Natural killer cell treated with Interleukin-12 subunit alpha and Interleukin-12 subunit beta and Interleukin-15 and Interleukin-18, amount 100 ng/mL, for 72 hours (primary cell): ENCODE data around the gene TSKS. TPM values are rescaled to one million over a fixed set of nuclear protein-coding genes. Genes with fewer than 3 reads are reported as not detected.

Experiments
- ATAC-seq, 2 donors: fragments of 150-1000 bp; cut with Tn5 transposase in 1 of 2; sonication (Bioruptor Pico), chemical (Tn5 transposase) in 1 of 2; 2 replicates each; pipeline ENCODE4 v1.10.0; 2021
- DNase-seq: peaks from one replicate; pipeline ENCODE4 v3.0.0; 2022; ENCODE audit warnings: low spot score
- H3K27ac Mint-ChIP-seq, 2 donors: 1 replicate in 1 of 2; 2 replicates in 1 of 2; pipeline ENCODE4 v1.8.0; 2022; ENCODE audit warnings: mixed read lengths in 2 of 2, mild to moderate bottlenecking in 1 of 2, moderate library complexity in 1 of 2
- H3K27me3 Mint-ChIP-seq, 2 donors: 1 replicate in 1 of 2; 2 replicates in 1 of 2; pipeline ENCODE4 v1.8.0; 2022; ENCODE audit warnings: mixed read lengths in 2 of 2
- H3K36me3 Mint-ChIP-seq: one replicate; pipeline ENCODE4 v1.8.0; 2022; ENCODE audit warnings: mixed read lengths
- H3K4me1 Mint-ChIP-seq, 2 donors: 1 replicate in 1 of 2; 2 replicates in 1 of 2; pipeline ENCODE4 v1.8.0; 2022; ENCODE audit warnings: low read depth in 2 of 2, mixed read lengths in 2 of 2, mild to moderate bottlenecking in 1 of 2
- H3K4me3 Mint-ChIP-seq: one replicate; pipeline ENCODE4 v1.8.0; 2022; ENCODE audit warnings: mixed read lengths
- H3K9me3 Mint-ChIP-seq: 2 replicates; pipeline ENCODE4 v1.8.0; 2022; ENCODE audit warnings: mixed read lengths
- total RNA-seq, 2 donors: library from RNA; stranded (reverse); gene quantifications; one replicate each; pipeline ENCODE4 v1.2.3, GENCODE V29; 2022

Gene TSKS
- total RNA-seq, 2 donors from 2014 or later, result 0.38 to 0.53 TPM

- DNase-seq (no peak), ATAC-seq (no peak)
- Mint-ChIP-seq H3K27ac (peak overlapping the region; percentile 91 to 92), H3K36me3 (no peaks in the 10 kb centered on the region), H3K4me1 (peaks cover 44 to 45% of the 10 kb centered on the region in 2 donors), H3K4me3 (peak overlapping the region; percentile 90), H3K9me3 (no peaks in the 10 kb centered on the region), H3K27me3 (no peaks in the 10 kb centered on the region)
These were observed 4.3 kb upstream of the TSKS start for GRCh38 chr19:49767381-49767780.

- Mint-ChIP-seq H3K4me3 (peak within 1 kb of the TSS; percentile 90), H3K4me1 (peaks cover 42 to 45% of the 10 kb centered on the region in 2 donors), H3K9me3 (no peaks in the 10 kb centered on the region), H3K27ac (peak within 1 kb of the TSS; percentile 91 to 92), H3K27me3 (no peaks in the 10 kb centered on the region), H3K36me3 (no peaks in the 10 kb centered on the region)
- ATAC-seq (no peak), DNase-seq (no peak)
These were observed 3.8 kb upstream of the TSKS start, which contains the start of gene AP2A1 for GRCh38 chr19:49766930-49767299. TSS of gene AP2A1 (plus strand) at chr19:49767001. CDS start at chr19:49767134, 133 bp downstream.

GRCh38 chr19:49766007-49766929 lies 3.2 kb upstream of the TSKS start:
- no peaks in the 10 kb centered on the region for H3K36me3 Mint-ChIP-seq
- H3K27me3 Mint-ChIP-seq, result no peaks in the 10 kb centered on the region
- peak; percentile 95 to 96 for ATAC-seq
- DNase-seq, result peak; percentile 99
- H3K9me3 Mint-ChIP-seq, result no peaks in the 10 kb centered on the region
- peaks cover 36 to 40% of the 10 kb centered on the region in 2 donors for H3K4me1 Mint-ChIP-seq
- peak overlapping the region; percentile 91 to 92 for H3K27ac Mint-ChIP-seq
- H3K4me3 Mint-ChIP-seq, result peak overlapping the region; percentile 90

- Mint-ChIP-seq H3K4me3 (peak overlapping the region; percentile 36), H3K4me1 (peaks cover 24 to 28% of the 10 kb centered on the region in 2 donors), H3K27me3 (no peaks in the 10 kb centered on the region), H3K9me3 (no peaks in the 10 kb centered on the region), H3K27ac (peak overlapping the region in 1 of 2 donors; percentile 64), H3K36me3 (no peaks in the 10 kb centered on the region)
- ATAC-seq (no peak), DNase-seq (no peak)
These were observed 1.2 kb upstream of the TSKS start for GRCh38 chr19:49764341-49764740.

DNA sequence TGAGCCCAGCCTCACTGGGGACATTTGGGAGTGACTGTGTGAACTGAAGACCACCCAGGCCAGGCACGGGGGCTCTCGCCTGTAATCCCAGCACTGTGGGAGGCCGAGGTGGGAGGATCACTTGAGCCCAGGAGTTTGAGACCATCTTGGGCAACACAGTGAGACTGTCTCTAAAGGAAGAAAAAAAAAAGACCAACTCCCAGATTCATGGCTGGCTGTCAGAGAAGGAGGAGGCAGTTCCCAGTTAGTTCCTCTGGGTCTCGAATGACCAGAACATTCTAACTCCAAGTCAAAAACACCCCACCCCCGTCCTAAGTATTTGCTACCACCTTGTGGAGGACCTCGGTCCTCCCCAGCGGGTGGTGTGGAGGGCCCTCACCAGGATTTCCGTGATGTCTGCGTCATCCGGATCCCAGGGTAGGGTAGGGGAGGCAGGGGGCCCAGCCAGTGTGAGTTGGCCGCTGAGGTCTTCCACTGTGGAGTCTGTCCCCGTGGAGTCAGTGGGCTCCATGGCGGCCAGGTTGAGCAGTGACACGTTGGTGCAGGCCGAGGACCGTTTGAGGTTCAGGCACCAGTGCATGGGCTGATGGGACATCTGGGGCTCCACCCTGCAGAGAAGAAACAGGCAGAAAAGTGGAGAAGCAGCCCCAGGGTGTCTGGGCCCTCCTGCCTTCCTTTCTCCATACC lies 1.3 kb downstream of the TSKS start:
- Mint-ChIP-seq H3K27ac (peak overlapping the region; percentile 39 to 43), H3K36me3 (no peaks in the 10 kb centered on the region), H3K4me1 (peaks cover 5 to 8% of the 10 kb centered on the region in 2 donors), H3K4me3 (no peak overlapping the region), H3K27me3 (no peaks in the 10 kb centered on the region), H3K9me3 (no peaks in the 10 kb centered on the region)
- ATAC-seq, result no peak
- DNase-seq, result no peak

GRCh38 chr19:49761249-49761624 lies 1.9 kb downstream of the TSKS start:
- ATAC-seq, result no peak
- peak overlapping the region; percentile 39 to 43 for H3K27ac Mint-ChIP-seq
- H3K9me3 Mint-ChIP-seq, result no peaks in the 10 kb centered on the region
- H3K36me3 Mint-ChIP-seq, result no peaks in the 10 kb centered on the region
- no peaks in the 10 kb centered on the region for H3K27me3 Mint-ChIP-seq
- peaks cover 2 to 4% of the 10 kb centered on the region in 2 donors for H3K4me1 Mint-ChIP-seq
- H3K4me3 Mint-ChIP-seq, result no peak overlapping the region
- no peak for DNase-seq

DNA sequence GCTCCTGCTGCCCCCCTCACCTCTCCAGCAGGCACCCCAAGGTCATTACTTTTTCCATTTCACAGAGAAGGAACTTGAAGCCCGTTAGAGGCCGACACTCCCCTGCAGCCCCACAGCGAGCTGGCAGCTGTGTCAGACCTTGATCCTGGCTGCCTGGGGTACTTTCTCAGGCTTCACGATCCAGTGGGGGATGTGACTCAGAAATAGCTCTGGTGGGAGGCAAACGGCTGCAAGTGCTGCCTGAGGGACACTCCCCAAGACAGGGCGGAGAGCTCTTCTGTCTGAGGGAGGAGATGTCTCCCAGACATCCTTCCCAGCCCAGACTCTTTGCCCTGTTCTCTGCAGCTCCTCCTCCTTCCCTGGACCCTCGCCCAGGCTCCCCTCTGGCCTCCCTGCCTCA lies 4.8 kb downstream of the TSKS start:
- DNase-seq, result no peak
- Mint-ChIP-seq H3K27me3 (no peaks in the 10 kb centered on the region), H3K4me1 (no peaks in the 10 kb centered on the region), H3K27ac (no peak overlapping the region), H3K4me3 (no peak overlapping the region), H3K9me3 (no peaks in the 10 kb centered on the region), H3K36me3 (no peaks in the 10 kb centered on the region)
- ATAC-seq, result no peak

- no peaks in the 10 kb centered on the region for H3K4me1 Mint-ChIP-seq
- DNase-seq (no peak), ATAC-seq (no peak)
These were observed 7.2 kb downstream of the TSKS start for GRCh38 chr19:49755956-49756355.

GRCh38 chr19:49752701-49753100 lies 10.4 kb downstream of the TSKS start:
- Mint-ChIP-seq H3K27me3 (no peaks in the 10 kb centered on the region), H3K9me3 (no peaks in the 10 kb centered on the region), H3K4me3 (no peak overlapping the region), H3K36me3 (no peaks in the 10 kb centered on the region), H3K4me1 (peaks cover 5 to 8% of the 10 kb centered on the region in 2 donors), H3K27ac (no peak overlapping the region)
- ATAC-seq, result no peak
- DNase-seq, result no peak

More at GRCh38 chr19:49755956-49756355, 7.2 kb downstream of the TSKS start:
- Mint-ChIP-seq H3K36me3 (no peaks in the 10 kb centered on the region), H3K9me3 (no peaks in the 10 kb centered on the region), H3K4me3 (no peak overlapping the region), H3K27me3 (no peaks in the 10 kb centered on the region), H3K27ac (no peak overlapping the region)

DNA sequence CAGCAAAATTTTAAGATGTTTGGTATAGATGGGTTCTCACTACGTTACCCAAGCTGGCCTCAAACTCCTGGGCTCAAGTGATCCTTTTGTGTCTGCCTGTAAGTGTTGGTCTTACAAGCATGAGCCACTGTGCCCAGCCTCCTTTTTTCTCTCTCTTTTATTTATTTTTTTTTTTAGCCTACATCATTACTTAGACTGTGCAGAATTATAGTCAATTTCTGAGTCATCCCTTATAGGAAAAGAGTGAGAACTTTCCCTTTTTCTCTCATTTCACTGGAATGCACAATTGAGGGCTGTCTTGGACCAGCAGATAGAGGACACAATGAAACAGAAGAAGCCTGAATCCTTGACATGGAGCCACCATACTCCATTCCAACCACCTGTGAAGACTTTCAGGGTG lies 13.3 kb downstream of the TSKS start:
- H3K4me3 Mint-ChIP-seq, result no peak overlapping the region
- no peak for DNase-seq
- ATAC-seq, result no peak
- H3K4me1 Mint-ChIP-seq, result peaks cover 5 to 8% of the 10 kb centered on the region in 2 donors
- H3K36me3 Mint-ChIP-seq, result no peaks in the 10 kb centered on the region
- no peaks in the 10 kb centered on the region for H3K9me3 Mint-ChIP-seq
- peak overlapping the region in 1 of 2 donors; percentile 15 for H3K27ac Mint-ChIP-seq
- no peaks in the 10 kb centered on the region for H3K27me3 Mint-ChIP-seq

DNA sequence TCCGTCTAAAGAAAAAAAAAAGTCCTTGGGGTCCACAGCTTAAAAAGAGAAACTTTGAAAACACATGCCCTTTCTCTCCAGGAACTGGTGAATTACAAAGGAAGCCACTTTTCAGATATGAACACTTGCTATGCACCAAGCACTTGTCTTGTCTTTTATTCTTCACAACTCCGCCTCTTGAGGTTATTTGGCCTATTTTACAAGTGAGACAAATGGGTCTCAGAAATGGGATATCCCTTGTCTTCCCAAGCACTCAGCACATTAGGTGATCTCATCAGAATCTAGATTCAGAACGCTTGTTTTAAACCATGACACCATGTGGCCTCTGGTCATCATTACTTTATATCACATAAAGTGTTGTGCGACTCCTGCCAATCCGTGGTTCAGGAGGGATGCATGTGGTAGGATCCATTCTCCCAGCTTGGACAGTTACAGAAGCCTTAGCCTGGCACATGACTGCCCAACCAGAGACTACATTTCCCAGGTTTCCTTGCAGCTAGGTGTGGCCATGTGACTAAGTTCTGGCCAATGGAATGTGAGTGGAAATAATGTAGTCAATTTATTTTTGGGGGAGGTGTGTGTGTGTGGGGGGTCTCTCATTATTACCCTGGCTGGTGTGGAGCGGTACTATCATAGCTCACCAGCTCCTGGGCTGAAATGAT lies 13.9 kb downstream of the TSKS start:
- ATAC-seq, result no peak
- peak overlapping the region in 1 of 2 donors; percentile 15 for H3K27ac Mint-ChIP-seq
- H3K4me1 Mint-ChIP-seq, result peaks cover 5 to 8% of the 10 kb centered on the region in 2 donors

GRCh38 chr19:49746206-49746958 lies 16.7 kb downstream of the TSKS start:
- ATAC-seq, result peak; percentile 57 to 90
- Mint-ChIP-seq H3K27ac (no peak overlapping the region), H3K4me3 (no peak overlapping the region), H3K27me3 (no peaks in the 10 kb centered on the region), H3K36me3 (no peaks in the 10 kb centered on the region), H3K9me3 (no peaks in the 10 kb centered on the region), H3K4me1 (peaks cover 5 to 8% of the 10 kb centered on the region in 2 donors)
- DNase-seq, result peak; percentile 77

More for the DNA sequence above, 13.9 kb downstream of the TSKS start:
- H3K27me3 Mint-ChIP-seq, result no peaks in the 10 kb centered on the region
- H3K4me3 Mint-ChIP-seq, result no peak overlapping the region
- DNase-seq, result no peak
- H3K9me3 Mint-ChIP-seq, result no peaks in the 10 kb centered on the region
- H3K36me3 Mint-ChIP-seq, result no peaks in the 10 kb centered on the region

- H3K27me3 Mint-ChIP-seq, result no peaks in the 10 kb centered on the region
- no peaks in the 10 kb centered on the region for H3K36me3 Mint-ChIP-seq
- H3K9me3 Mint-ChIP-seq, result no peaks in the 10 kb centered on the region
- DNase-seq (no peak), ATAC-seq (no peak)
- no peak overlapping the region for H3K4me3 Mint-ChIP-seq
- no peak overlapping the region for H3K27ac Mint-ChIP-seq
- peaks cover 5 to 11% of the 10 kb centered on the region in 2 donors for H3K4me1 Mint-ChIP-seq
These were observed 18.1 kb downstream of the TSKS start for GRCh38 chr19:49744946-49745381.
